GM21447 (cell line): ENCODE measurements around the gene PRAMEF5.
"Not testable (repeated sequence)": the region's sequence is repeated elsewhere in the genome, so short reads cannot be mapped to it uniquely, and the experiment has no call there.

ENCODE experiments used
- ATAC-seq: cut with Tn5 transposase; IDR thresholded peaks from one replicate; pipeline ENCODE4 v1.9.1; 2021; ENCODE audit not compliant: unreplicated experiment

The PRAMEF5 gene

DNA sequence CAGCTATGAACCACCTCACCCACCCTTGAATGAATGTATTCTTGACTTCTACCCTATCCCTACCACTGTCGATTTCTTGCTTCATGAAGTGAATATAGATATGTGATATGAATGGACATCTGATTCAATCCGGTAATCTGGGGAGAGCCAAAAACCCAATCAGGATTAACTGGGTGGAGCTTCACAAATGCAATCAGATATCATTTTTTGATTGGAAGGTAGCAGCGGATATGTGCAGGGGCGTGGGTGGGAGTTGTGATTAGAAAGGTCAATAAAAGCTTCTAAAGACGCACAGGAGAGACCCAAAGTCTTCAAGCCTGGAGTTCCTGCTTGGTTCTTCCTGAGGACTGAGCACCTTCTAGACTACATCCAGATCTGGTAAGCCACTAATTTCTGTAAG, at the start of gene PRAMEF5:
TSS of gene PRAMEF5 (plus strand) at position 301 of the 400 bp plus-strand sequence. CDS start 5,071 bp downstream, outside the sequence.
- not testable (repeated sequence) for ATAC-seq

DNA sequence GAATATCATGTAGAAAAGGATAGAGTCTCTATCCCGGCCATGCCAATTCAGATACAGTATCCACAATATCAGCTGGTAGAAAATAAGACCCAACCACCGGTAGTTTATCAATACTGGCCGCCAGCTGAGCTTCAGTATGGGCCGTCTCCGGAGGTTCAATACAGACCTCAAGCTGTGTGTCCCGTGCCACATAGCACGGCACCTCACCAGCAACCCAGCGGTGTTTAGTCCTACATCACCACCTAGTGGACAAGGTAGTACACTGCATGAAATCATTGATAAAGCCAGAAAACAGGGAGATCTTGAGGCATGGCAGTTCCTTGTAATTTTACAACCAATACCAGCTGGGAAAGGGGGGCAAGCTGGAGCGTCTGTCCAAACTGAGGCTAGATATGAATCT, 45.3 kb upstream of the PRAMEF5 start:
- not testable (repeated sequence) for ATAC-seq

DNA sequence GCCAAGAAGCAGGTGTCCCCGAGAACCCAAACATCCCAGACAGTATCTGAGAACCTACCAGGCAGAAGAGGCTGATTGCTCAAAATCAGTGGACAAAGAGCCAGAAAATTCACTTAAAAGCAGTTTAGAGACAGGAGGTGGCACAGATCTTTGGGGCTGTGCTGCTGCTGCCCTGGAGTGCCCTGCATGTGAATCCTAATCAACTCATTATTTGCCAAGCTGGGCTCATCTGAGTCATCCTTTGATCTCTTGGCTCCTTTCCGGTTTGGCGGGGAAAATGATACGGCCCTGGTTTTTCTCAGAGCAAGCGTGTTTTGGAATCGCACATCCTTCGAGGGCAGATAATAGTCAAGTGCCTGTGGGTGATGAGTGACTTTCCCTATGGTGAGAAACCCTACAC, 37.4 kb upstream of the PRAMEF5 start:
- not testable (repeated sequence) for ATAC-seq

DNA sequence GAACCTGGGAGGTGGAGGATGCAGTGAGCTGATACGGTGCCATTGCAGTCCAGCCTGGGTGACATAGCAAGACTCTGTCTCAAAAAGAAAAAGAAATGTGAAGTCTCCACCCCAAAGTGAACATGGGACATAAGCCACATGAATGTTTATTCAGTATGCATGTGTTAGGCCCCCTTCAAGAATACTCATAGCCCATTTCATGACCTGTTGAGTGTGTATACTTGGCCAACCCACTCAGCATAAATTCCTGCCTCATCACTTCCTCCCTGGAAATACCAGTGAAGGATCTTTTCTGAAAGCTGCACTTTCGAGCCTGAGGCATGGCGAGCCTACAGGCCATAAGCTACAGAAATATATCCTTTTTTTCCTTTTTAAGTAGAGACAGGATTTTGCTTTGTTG, 34.8 kb upstream of the PRAMEF5 start:
- ATAC-seq: not testable (repeated sequence)

DNA sequence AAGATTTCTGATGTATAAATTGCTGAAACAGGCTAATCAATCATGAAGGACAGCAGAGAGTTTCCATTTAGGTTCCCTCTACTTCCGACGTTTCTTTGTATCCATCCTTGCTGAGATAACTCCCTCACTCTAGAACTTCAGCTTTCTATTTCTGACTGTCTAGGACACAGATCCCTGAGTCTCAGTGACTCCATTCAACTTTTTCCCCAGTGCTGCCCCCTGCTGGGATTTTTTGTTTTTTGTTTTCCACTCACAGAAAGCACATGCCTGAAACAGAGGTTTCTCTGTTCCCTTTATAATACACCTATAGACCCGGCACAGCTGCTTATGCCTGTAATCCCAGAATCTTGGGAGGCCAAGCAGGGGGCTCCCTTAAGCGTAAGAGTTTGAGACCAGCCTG, 31.2 kb upstream of the PRAMEF5 start:
- not testable (repeated sequence) for ATAC-seq

DNA sequence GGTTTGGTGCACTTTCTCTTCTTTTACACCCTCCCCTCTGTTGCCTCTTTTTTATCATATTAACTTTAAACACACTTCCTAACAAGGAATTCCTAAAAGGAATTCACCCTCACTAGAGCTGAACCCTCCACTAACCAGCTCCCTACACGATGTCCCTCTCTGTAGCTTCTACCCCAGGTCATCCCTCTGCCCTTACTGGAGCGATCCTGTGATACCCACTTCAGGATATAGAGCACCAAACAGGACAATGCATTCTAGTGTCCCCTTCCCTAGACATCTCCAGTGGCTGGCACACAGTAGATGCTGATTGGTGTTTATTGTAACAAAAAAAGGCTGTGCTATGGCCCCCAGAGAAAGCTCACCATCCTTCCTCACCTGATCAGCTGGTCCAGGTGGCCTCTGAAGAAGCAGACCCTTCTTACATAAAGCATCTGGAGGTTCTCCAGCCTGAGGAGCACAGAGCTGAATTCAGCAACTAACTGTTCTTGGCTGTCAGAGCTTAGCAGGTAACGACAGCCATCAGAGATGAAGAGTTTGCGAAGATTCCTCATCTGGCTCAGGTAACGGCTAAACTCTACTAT, 29.4 kb upstream of the PRAMEF5 start:
- ATAC-seq: no peak

DNA sequence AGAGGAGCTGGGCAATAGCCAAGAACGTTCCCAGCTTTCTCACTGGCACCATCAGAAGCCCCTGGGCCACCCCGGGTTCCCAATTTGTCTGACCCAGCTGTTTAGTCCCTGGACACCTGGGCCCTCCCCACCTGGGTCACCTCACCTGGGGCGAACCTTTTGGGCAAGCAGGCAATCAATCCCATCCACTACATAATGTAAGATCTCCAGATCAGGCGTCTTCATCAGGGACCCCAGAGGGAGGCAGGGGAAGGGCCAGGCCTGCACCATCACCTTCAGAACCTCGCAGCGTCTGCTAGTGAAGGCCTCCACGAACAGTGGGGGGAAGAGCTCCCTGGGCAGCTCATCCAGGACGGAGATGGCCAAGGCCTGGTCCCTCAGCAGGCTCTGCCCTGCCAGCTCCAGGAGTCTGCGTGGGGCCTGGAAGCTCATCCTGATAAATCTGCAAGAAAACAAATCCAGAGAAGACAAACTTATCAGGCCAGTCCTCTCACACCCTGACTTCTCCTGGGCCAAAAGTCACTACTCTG, 28.3 kb upstream of the PRAMEF5 start, which contains the start of gene PRAMEF18:
TSS of gene PRAMEF18 (minus strand) at position 480 of the 530 bp plus-strand sequence. CDS start at position 432, 48 bp downstream.
- ATAC-seq: not testable (repeated sequence)

DNA sequence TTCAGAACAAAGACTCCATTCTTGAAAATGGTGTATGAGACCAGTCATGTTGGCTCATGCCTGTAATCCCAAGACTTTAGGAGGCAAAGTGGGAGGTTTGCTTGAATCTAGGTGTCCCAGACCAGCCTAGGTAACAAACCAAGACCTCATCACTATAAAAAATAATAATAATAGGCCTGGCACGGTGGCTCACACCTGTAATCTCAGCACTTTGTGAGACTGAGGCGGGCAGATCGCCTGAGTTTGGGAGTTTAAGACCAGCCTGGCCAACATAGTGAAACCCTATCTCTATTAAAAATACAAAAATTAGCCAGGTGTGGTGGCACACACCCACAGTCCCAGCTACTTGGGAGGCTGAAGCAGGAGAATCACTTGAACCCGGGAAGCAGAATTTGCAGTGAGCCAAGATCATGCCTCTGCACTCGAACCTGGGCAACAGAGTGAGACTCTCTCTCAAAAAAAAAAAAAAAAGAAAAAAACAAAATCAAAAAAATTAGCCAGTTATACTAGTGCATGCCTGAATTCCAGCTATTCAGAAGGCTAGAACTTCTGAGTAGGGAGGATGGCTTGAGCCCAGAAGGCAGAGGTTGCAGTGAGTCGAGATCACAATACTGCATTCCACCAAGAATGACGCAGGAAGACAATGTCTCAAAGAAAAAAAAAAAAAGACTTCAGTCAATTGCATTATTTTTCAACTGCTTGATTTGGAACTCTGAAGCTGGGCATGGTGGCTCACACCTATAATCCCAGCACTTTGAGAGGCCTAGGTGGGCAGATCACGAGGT, 26.5 kb upstream of the PRAMEF5 start:
- not testable (repeated sequence) for ATAC-seq

DNA sequence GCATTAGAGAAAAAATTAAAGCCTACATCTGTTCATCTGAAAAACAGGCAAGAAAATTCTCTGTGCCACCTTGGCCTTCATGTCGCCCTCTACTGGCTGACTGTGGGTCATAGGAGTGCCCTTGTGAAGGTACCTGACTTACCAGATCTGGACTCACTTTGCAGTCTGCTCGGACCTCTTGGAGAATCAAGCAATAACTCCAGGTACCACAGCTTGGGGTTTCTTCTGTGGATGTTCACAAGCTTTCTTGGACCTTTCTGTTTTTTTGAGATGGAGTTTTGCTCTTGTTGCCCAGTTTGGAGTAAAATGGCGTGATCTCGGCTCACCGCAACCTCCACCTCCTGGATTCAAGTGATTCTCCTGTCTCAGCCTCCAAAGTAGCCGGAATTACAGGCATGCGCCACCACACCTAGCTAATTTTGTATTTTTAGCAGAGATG, 25.6 kb upstream of the PRAMEF5 start:
- no peak for ATAC-seq

DNA sequence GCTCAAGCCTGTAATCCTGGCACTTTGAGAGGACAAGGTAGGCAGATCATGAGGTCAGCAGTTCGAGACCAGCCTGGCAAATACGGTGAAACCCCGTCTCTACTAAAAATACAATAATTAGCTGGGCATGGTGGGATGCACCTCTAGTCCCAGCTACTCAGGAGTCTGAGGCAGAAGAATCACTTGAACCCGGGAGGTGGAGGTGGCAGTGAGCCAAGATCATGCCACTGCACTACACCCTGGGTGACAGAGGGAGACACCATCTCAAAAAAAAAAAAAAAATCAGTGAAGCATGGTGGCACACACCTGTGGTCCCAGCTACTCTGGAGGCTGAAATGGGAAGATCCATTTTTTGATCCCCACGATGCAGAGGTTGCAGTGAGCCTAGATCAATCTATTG, 23.9 kb upstream of the PRAMEF5 start:
- ATAC-seq: not testable (repeated sequence)

DNA sequence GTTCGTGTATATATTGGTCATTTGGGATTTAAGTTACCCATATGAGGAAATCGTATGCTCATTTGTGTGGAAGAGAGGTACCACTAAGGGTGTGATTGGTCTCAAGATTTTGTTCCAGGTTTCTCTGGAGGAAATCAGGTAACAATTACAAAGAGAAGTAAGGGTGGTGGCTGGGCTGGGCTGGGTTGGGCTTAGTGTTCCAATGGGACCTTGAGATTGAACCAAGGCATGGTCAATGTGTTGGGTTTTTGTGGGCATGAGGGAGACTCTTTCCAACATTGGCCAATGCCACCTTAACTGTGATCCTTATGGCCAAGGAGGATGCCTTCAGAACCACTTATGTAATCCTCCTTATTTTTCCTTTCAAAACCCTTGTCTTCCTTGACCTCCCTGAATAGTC, 23.4 kb upstream of the PRAMEF5 start:
- not testable (repeated sequence) for ATAC-seq

DNA sequence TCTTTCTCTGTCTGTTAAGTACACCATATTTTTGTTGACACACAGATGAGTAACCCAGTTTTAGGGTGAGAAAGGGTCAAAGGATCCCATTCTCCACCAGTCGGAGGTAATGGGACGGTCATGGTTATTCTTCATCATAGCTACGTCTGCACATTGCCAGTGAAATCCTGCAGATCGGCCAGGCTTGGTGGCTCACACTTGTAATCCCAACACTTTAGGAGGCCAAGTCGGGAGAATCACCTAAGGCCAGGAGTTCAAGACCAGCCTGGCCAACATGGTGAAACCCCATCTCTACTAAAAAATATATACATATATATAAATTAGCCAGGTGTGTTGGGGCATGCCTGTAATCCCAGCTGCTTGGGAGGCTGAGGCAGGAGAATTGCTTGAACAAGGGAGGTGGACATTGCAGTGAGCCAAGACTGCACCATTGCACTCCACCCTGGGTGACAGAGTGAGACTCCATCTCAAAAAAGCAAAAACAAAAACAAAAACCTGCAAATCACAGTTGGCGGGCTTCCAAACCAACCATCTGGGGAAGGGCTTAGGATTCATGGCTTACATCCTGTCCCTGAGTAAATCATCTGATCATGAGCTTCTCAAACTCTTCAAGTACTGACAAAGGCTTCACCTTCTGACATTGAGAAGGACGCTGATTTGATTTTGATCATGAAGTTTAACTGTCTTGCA, 22.8 kb upstream of the PRAMEF5 start:
- ATAC-seq: not testable (repeated sequence)

DNA sequence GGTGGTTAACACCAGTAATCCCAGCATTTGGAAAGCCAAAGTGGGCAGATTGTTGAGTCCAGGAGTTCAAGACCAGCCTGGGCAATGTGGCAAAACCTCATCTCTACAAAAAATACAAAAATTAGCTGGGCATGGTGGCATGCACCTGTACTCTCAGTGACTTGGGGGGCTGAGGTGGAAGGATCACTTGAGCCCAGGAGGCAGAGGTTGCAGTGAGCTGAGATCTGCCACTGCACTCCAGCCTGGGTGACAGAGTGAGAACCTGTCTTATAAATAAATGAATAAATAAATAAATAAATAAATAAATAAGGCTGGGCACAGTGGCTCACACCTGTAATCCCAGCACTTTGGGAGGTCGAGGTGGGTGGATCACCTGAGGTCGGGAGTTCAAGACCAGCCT, 21.9 kb upstream of the PRAMEF5 start:
- not testable (repeated sequence) for ATAC-seq

DNA sequence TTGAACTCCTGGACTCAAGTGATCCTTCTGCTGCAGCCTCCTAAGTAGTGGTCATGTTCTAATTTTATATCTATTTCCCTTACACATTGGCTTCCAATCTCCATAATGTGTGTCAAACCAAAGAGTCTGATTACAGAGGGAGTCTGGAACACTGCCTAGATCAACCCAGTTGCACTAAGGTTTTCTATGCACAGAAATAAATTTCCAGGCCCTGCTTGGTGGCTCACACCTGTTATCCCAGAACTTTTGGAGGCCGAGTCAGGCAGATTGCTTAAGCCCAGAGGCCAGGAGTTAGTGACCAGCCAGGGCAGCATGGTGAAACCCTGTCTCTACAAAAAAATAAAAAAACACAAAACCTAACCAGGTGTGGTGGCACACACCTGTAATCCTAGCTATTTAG, 19.9 kb upstream of the PRAMEF5 start:
- ATAC-seq: not testable (repeated sequence)

DNA sequence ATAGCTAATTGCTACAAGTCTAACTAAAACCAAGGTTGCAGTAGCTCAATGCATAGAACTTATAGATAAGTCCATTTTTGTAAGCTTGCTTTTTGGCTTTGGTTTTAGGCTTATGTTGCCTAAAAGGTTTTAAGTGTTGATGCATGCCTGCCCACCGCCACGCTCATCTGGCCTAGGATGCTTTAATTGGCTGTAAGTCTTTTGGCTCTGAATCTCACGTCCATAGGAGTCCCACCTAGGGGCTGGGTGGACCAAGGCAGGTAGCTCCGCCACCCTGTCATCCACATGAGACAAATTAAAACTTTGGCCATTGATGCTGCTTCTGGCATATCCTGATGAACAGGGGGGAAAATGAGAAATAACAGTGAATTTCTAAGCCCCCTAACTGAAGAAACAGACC, 16.4 kb upstream of the PRAMEF5 start:
- not testable (repeated sequence) for ATAC-seq

DNA sequence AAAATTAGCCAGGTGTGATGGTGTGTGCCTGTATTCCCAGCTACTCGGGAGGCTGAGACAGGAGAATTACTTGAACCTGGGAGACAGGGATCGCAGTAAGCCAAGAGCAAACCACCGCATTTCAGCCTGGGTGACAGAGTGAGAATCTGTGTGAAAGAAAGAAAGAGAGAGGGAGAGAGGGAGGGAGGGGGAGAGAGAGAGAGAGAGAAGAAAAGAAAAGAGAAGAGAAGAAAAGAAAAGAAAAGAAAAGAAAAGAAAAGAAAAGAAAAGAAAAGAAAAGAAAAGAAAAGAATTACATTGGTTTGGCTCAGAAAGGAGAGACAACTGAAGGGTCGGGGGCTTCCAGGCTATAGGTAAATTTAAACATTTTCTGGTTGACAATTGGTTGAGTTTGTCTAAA, 14.4 kb upstream of the PRAMEF5 start:
- not testable (repeated sequence) for ATAC-seq

DNA sequence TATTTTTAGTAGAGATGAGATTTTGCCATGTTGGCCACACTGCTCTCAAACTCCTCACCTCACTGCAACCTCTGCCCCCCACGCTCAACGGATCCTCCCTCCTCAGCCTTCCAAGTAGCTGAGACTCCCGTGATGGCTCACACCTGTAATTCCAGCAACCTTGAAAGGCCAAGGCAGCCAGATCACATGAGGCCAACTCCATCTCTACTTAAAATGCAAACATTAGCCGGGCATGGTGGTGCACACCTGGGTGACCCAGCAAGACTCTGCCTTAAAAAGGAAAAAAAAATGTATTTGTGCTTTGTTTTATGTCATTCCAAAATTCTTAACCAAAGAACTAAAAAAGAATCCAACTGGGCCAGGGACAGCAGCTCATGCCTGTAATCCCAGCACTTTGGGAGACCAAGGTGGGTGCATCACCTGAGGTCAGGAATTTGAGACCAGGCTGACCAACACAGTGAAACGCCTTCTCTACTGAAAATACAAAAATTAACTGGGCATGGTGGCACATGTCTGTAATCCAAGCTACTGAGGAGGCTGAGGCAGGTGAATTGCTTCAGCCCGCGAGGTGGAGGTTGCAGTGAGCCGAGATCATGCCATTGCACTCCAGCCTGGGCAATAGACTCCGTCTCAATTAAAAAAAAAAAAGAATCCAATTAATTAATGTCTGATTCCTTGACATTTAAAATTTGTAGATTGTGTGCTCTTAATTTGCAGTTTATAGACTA, 10.3 kb upstream of the PRAMEF5 start:
- ATAC-seq: not testable (repeated sequence)

DNA sequence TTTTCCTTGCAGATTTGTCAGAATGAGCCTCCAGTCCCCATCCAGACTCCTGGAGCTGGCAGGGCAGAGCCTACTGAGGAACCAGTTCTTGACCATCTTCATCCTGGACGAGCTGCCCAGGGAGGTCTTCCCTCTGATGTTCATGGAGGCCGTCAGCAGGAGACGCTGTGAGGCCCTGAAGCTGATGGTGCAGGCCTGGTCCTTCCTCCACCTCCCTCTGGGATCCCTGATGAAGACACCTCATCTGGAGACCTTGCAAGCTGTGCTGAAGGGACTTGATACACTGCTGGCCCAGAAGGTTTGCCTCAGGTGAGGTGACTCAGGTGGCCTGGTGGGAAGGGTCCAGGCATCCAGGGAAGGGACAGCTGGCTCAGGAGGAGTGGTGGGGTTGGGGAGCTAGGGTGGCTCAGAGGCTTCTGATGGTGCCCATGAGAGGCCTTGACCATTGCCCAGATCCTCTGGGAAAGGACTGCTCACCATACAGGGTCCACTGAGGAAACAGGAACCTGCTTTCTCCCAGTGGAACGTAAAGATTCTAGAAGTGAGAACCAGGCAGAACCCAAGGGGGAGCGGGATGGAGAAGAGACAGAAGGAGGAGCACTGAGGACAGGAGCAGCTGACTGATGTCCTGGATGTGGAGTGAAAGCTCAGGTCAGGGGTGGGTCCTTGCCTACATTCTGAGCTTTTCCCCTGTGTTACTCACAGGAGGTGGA, 8.0 kb upstream of the PRAMEF5 start:
- ATAC-seq: not testable (repeated sequence)

DNA sequence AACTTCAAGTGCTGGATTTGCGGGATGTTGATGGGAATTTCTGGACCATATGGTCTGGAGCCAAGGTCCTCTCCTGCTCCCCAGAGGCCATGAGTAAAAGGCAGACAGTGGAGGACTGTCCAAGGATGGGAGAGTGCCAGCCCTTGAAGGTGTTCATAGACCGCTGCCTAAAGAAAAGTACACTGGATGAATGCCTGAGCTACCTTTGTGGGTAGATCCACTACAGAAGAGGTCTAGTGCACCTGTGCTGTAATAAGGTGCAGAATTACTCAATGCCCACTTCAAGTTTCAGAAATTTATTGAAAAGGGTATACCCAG, 7.5 kb upstream of the PRAMEF5 start:
- not testable (repeated sequence) for ATAC-seq

DNA sequence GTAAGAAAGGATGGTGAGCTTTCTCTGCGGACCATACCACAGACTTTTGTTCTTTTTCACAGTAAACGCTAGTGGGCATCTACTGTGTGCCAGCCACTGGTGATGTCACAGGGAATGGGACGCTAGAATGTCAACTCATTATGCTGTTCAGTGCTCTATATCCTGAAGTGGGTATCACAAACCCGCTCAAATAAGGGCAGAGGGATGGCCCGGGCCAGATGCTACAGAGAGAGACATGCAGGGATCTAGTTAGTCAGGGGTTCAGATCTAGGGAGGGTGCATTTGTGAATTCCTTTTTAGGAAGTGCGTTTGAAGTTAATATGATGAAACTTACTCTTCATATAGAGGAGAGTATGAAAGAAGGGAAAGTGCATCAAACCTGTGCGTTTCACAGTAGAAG, 6.9 kb upstream of the PRAMEF5 start:
- not testable (repeated sequence) for ATAC-seq
